IMR-90 (cell line): ENCODE data around the gene CTCF. TPM values are rescaled to one million over a fixed set of nuclear protein-coding genes. Genes with fewer than 3 reads are reported as not detected.

Experiments
- ATAC-seq: fragments of 200-7000 bp; cut with Tn5 transposase; 2 replicates; pipeline ENCODE4 v1.9.1; 2020; ENCODE audit warnings: low read depth, mild to moderate bottlenecking, moderate library complexity
- BruUV-seq: library from RNA; stranded (reverse); fragments of 400-500 nt; replicated peaks from 2 replicates; lab custom pipeline; 2021; lab: Mats Ljungman, UMichigan
- CTCF ChIA-PET: fragments of 300-600 bp; formaldehyde crosslinking; extraction: SDS; loops from one replicate; lab custom pipeline; 2021; ENCODE audit warnings: antibody characterized with exemption; lab: Yijun Ruan, JAX
- POLR2A ChIA-PET: fragments of 300-600 bp; sonication (Branson Sonifier 250); formaldehyde crosslinking; loops from one replicate; lab custom pipeline; 2022; ENCODE audit warnings: antibody characterized with exemption; ENCODE audit not compliant: unreplicated experiment; lab: Charles Lee
- DNase-seq: peaks from one replicate; pipeline ENCODE4 v3.0.0; 2013
- H2AFZ ChIP-seq: replicated peaks from 2 replicates; pipeline ENCODE3; 2013; ENCODE audit warnings: low read length, mild to moderate bottlenecking; ENCODE audit not compliant: poor library complexity
- H2AK5ac ChIP-seq: 2 replicates; pipeline ENCODE4 v1.6.1; 2013; ENCODE audit warnings: low read depth, low read length, inconsistent platforms
- H2AK9ac ChIP-seq: replicated peaks from 2 replicates; pipeline ENCODE3; 2013; ENCODE audit warnings: mild to moderate bottlenecking, low read depth, low read length, moderate library complexity; ENCODE audit not compliant: poor library complexity
- H2BK120ac ChIP-seq: 2 replicates; pipeline ENCODE4 v1.6.1; 2013; ENCODE audit warnings: low read depth, low read length, inconsistent platforms
- H2BK15ac ChIP-seq: 3 replicates; pipeline ENCODE4 v1.6.1; 2013; ENCODE audit warnings: low read depth, low read length, inconsistent platforms
- H2BK20ac ChIP-seq: 2 replicates; pipeline ENCODE4 v1.6.1; 2013; ENCODE audit warnings: low read depth, mild to moderate bottlenecking, inconsistent platforms, low read length, moderate library complexity
- H2BK5ac ChIP-seq: 2 replicates; pipeline ENCODE4 v1.6.1; 2013; ENCODE audit warnings: mild to moderate bottlenecking, low read depth, low read length, inconsistent platforms; ENCODE audit not compliant: poor library complexity, severe bottlenecking
- H3K14ac ChIP-seq: replicated peaks from 2 replicates; pipeline ENCODE4 v1.6.1; 2013; ENCODE audit warnings: low read depth, low read length, inconsistent platforms
- H3K18ac ChIP-seq: 2 replicates; pipeline ENCODE4 v1.6.1; 2013; ENCODE audit warnings: low read depth, low read length, control low read depth
- H3K23ac ChIP-seq: 2 replicates; pipeline ENCODE4 v1.6.1; 2013; ENCODE audit warnings: low read depth, low read length, inconsistent platforms
- H3K27ac ChIP-seq: 2 replicates; pipeline ENCODE4 v1.5.1; 2013; ENCODE audit warnings: mild to moderate bottlenecking, control low read depth, low read length; ENCODE audit not compliant: insufficient read depth
- H3K27me3 ChIP-seq: 2 replicates; pipeline ENCODE4 v1.6.1; 2013; ENCODE audit warnings: low read length; ENCODE audit not compliant: control insufficient read depth, insufficient read depth
- H3K36me3 ChIP-seq: 2 replicates; pipeline ENCODE4 v1.6.1; 2013; ENCODE audit warnings: low read length, mixed read lengths; ENCODE audit not compliant: control insufficient read depth, insufficient read depth
- H3K4ac ChIP-seq: 2 replicates; pipeline ENCODE4 v1.6.1; 2013; ENCODE audit warnings: low read depth, low read length, inconsistent platforms
- H3K4me1 ChIP-seq: 2 replicates; pipeline ENCODE4 v1.6.1; 2013; ENCODE audit warnings: low read length, mixed read lengths; ENCODE audit not compliant: control insufficient read depth, insufficient read depth
- H3K4me2 ChIP-seq: 2 replicates; pipeline ENCODE4 v1.6.1; 2013; ENCODE audit warnings: low read depth, mild to moderate bottlenecking, control low read depth, low read length, moderate library complexity
- H3K4me3 ChIP-seq: 2 replicates; pipeline ENCODE4 v1.5.1; 2013; ENCODE audit warnings: low read depth, mild to moderate bottlenecking, control low read depth, low read length, moderate library complexity; ENCODE audit not compliant: insufficient read depth
- H3K56ac ChIP-seq: 2 replicates; pipeline ENCODE4 v1.6.1; 2013; ENCODE audit warnings: low read length, inconsistent platforms; ENCODE audit not compliant: insufficient read depth; ENCODE audit errors: extremely low read depth
- H3K79me1 ChIP-seq, 2 experiments: 2 replicates each; pipeline ENCODE4 v1.6.1; 2013; ENCODE audit warnings: low read length in 2 of 2, inconsistent platforms in 1 of 2, low read depth in 1 of 2
- H3K9ac ChIP-seq: 2 replicates; pipeline ENCODE4 v1.6.1; 2013; ENCODE audit warnings: low read depth, low read length, control low read depth
- H3K9me1 ChIP-seq: 2 replicates; pipeline ENCODE4 v1.6.1; 2013; ENCODE audit warnings: low read length, inconsistent platforms; ENCODE audit not compliant: insufficient read depth
- H3K9me3 ChIP-seq: 2 replicates; pipeline ENCODE4 v1.6.1; 2013; ENCODE audit warnings: low read length; ENCODE audit not compliant: control insufficient read depth, insufficient read depth
- H4K20me1 ChIP-seq: 2 replicates; pipeline ENCODE4 v1.6.1; 2013; ENCODE audit warnings: low read length, inconsistent platforms; ENCODE audit not compliant: insufficient read depth
- H4K5ac ChIP-seq: 2 replicates; pipeline ENCODE4 v1.6.1; 2013; ENCODE audit warnings: mild to moderate bottlenecking, low read depth, low read length, control low read depth
- H4K8ac ChIP-seq, 2 experiments: 2 replicates each; pipeline ENCODE4 v1.6.1; 2013; ENCODE audit warnings: low read depth in 2 of 2, low read length in 2 of 2, control low read depth in 1 of 2, inconsistent platforms in 1 of 2
- H4K91ac ChIP-seq: 2 replicates; pipeline ENCODE4 v1.6.1; 2013; ENCODE audit warnings: low read depth, low read length, inconsistent platforms; ENCODE audit not compliant: insufficient read depth
- BHLHE40 ChIP-seq: fragments of 150-350 bp; IDR thresholded peaks from 2 replicates; pipeline ENCODE4 v1.6.1; 2016; ENCODE audit warnings: mild to moderate bottlenecking, low read depth, low read length
- CEBPB ChIP-seq: IDR thresholded peaks from 2 replicates; pipeline ENCODE4 v1.6.1; 2012; ENCODE audit warnings: low read depth, low read length, improper control_type of control experiment
- CHD1 ChIP-seq: IDR thresholded peaks from 2 replicates; pipeline ENCODE4 v1.6.1; 2012; ENCODE audit warnings: low read depth, low read length, improper control_type of control experiment
- FOS ChIP-seq: fragments of 150-350 bp; IDR thresholded peaks from 2 replicates; pipeline ENCODE4 v1.6.1; 2016; ENCODE audit warnings: low read depth, low read length
- MAFK ChIP-seq: IDR thresholded peaks from 2 replicates; pipeline ENCODE4 v1.6.1; 2012; ENCODE audit warnings: low read depth, low read length, improper control_type of control experiment
- MAZ ChIP-seq: IDR thresholded peaks from 2 replicates; pipeline ENCODE4 v1.6.1; 2012; ENCODE audit warnings: low read depth, mild to moderate bottlenecking, low read length, improper control_type of control experiment, moderate library complexity, borderline replicate concordance
- MXI1 ChIP-seq: IDR thresholded peaks from 2 replicates; pipeline ENCODE4 v1.6.1; 2012; ENCODE audit warnings: low read depth, mild to moderate bottlenecking, low read length, moderate library complexity, borderline replicate concordance
- NFE2L2 ChIP-seq: fragments of 150-350 bp; IDR thresholded peaks from 2 replicates; pipeline ENCODE4 v1.6.1; 2016; ENCODE audit warnings: low read depth, mild to moderate bottlenecking, low read length
- POLR2A ChIP-seq: IDR thresholded peaks from 2 replicates; pipeline ENCODE4 v1.6.1; 2012; ENCODE audit warnings: mild to moderate bottlenecking, low read depth, low read length
- RAD21 ChIP-seq: IDR thresholded peaks from 2 replicates; pipeline ENCODE4 v1.6.1; 2012; ENCODE audit warnings: low read length, improper control_type of control experiment
- RCOR1 ChIP-seq: IDR thresholded peaks from 2 replicates; pipeline ENCODE4 v1.6.1; 2012; ENCODE audit warnings: mild to moderate bottlenecking, low read length, improper control_type of control experiment; ENCODE audit not compliant: insufficient replicate concordance
- RFX5 ChIP-seq: IDR thresholded peaks from 2 replicates; pipeline ENCODE4 v1.8.0; 2012; ENCODE audit warnings: low read depth, mild to moderate bottlenecking, low read length, moderate library complexity
- SMC3 ChIP-seq: fragments of 150-350 bp; IDR thresholded peaks from 2 replicates; pipeline ENCODE4 v1.6.1; 2016; ENCODE audit warnings: low read depth, mild to moderate bottlenecking, antibody characterized with exemption, low read length, moderate library complexity
- WGBS, 2 experiments: methylation state at CpG; one replicate each; pipeline versions ENCODE4 v1.1.5 to v1.1.7; 2013; ENCODE audit warnings: missing lambda C conversion rate in 2 of 2; ENCODE audit not compliant: insufficient read length in 1 of 2; ENCODE audit errors: extremely low coverage in 2 of 2; 5-methylcytosine and 5-hydroxymethylcytosine counted together
- dilution Hi-C: fragments of 300-500 bp; cut with HindIII; formaldehyde crosslinking; loops from one replicate; pipeline ENCODE4 v1.14.3; 2018; ENCODE audit warnings: low sequenced_read_pairs; ENCODE audit not compliant: unreplicated experiment
- in situ Hi-C: fragments of 300-500 bp; cut with MboI; formaldehyde crosslinking; loops from 3 replicates; pipeline ENCODE4 v1.14.3; 2019; ENCODE audit warnings: low sequenced_read_pairs, inconsistent platforms, mixed read lengths
- intact Hi-C: fragments of 100-400 bp; cut with micrococcal nuclease; formaldehyde crosslinking; loops from 2 replicates; pipeline ENCODE4 v1.10.0; 2022
- polyA plus RNA-seq, 3 experiments: library from polyadenylated mRNA; depleted of rRNA; stranded (reverse); fragments of >200 nt; gene quantifications; 2 replicates each; pipeline ENCODE4 v1.2.3, GENCODE V29; 2012; ENCODE audit warnings: low replicate concordance in 1 of 3
- total RNA-seq: library from RNA; depleted of rRNA; stranded (reverse); fragments of >200 nt; gene quantifications from 2 replicates; pipeline ENCODE4 v1.2.3, GENCODE V29; 2012
- TF ChIP-seq, protein P1 (sequence below): conservative IDR thresholded peaks from 2 replicates; pipeline ENCODE4 v1.5.1; 2012; ENCODE audit warnings: mild to moderate bottlenecking, low read depth, low read length, improper control_type of control experiment
- TF ChIP-seq, protein P2 (sequence below): fragments of 150-350 bp; IDR thresholded peaks from 2 replicates; pipeline ENCODE4 v1.6.1; 2017; ENCODE audit warnings: mild to moderate bottlenecking, antibody characterized with exemption, low read length, low read depth
- TF ChIP-seq, protein P3 (sequence below): fragments of 150-350 bp; IDR thresholded peaks from 2 replicates; pipeline ENCODE4 v1.6.1; 2016; ENCODE audit warnings: low read depth, mild to moderate bottlenecking, low read length, moderate library complexity, borderline replicate concordance

The CTCF gene
- total and polyA plus RNA-seq, 2 of the 4 experiments (the other 2 are of a cell fraction) = 16.1 to 22.8 TPM

DNA sequence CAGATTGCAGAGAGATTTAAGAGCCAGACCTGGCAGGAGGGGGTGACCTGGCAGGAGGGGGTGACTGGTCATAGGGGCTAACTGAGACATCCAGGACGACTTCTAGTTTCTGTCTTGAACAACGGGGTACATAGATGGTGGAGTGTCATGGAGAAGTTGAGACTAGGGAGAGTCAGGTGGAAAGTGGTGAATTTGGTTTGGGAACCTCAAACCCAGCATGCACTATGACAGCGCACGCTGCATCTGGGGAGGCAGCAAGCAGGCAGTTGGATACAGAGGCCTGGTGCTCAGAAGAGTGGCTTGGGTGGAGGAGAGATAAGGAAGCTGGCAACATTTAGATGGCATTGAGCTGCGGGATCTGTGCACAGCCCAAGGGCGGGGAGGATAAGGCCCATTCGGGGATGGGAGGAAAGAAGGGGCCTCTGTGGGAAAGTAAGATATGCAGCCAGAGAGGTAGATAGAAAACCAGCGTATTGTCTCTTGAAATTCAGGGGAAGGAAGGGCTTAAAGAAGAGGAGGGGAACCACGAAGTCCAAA lies 29.2 kb upstream of the CTCF start:
- H3K14ac ChIP-seq = no peak overlapping the region
- dilution Hi-C loops = no loop called here
- TF ChIP-seq MAFK (no peak), NFE2L2 (no peak), CEBPB (no peak), MAZ (no peak), MXI1 (no peak), POLR2A (no peak), CHD1 (no peak), RCOR1 (no peak), SMC3 (no peak), FOS (no peak), BHLHE40 (no peak), RAD21 (no peak), RFX5 (no peak)
- TF ChIP-seq, protein P1, sequence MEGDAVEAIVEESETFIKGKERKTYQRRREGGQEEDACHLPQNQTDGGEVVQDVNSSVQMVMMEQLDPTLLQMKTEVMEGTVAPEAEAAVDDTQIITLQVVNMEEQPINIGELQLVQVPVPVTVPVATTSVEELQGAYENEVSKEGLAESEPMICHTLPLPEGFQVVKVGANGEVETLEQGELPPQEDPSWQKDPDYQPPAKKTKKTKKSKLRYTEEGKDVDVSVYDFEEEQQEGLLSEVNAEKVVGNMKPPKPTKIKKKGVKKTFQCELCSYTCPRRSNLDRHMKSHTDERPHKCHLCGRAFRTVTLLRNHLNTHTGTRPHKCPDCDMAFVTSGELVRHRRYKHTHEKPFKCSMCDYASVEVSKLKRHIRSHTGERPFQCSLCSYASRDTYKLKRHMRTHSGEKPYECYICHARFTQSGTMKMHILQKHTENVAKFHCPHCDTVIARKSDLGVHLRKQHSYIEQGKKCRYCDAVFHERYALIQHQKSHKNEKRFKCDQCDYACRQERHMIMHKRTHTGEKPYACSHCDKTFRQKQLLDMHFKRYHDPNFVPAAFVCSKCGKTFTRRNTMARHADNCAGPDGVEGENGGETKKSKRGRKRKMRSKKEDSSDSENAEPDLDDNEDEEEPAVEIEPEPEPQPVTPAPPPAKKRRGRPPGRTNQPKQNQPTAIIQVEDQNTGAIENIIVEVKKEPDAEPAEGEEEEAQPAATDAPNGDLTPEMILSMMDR = no peak
- TF ChIP-seq, protein P2, sequence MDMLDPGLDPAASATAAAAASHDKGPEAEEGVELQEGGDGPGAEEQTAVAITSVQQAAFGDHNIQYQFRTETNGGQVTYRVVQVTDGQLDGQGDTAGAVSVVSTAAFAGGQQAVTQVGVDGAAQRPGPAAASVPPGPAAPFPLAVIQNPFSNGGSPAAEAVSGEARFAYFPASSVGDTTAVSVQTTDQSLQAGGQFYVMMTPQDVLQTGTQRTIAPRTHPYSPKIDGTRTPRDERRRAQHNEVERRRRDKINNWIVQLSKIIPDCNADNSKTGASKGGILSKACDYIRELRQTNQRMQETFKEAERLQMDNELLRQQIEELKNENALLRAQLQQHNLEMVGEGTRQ = no peak
- TF ChIP-seq, protein P3, sequence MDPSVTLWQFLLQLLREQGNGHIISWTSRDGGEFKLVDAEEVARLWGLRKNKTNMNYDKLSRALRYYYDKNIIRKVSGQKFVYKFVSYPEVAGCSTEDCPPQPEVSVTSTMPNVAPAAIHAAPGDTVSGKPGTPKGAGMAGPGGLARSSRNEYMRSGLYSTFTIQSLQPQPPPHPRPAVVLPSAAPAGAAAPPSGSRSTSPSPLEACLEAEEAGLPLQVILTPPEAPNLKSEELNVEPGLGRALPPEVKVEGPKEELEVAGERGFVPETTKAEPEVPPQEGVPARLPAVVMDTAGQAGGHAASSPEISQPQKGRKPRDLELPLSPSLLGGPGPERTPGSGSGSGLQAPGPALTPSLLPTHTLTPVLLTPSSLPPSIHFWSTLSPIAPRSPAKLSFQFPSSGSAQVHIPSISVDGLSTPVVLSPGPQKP = no peak
- no peak overlapping the region for H3K4me2 ChIP-seq
- CTCF ChIA-PET = interaction anchor here (0.5 to 2.4 kb wide), 3 partner anchors 12 to 58 kb away, joined by 3 to 8 read pairs (median 5); no protein-coding TSS in a partner anchor
- H3K27ac ChIP-seq = no peak overlapping the region
- no peak overlapping the region for H4K91ac ChIP-seq
- 0 out of 2 replicates have a peak, but pooled peaks cover 2% of the 10 kb centered on the region for H3K36me3 ChIP-seq
- no peak overlapping the region for H3K18ac ChIP-seq
- no peak overlapping the region for H4K5ac ChIP-seq
- no TSS peak for BruUV-seq
- intact Hi-C loops = no loop called here
- DNase-seq (no peak), ATAC-seq (no peak)
- no peak overlapping the region for H2BK120ac ChIP-seq
- no peak overlapping the region for H3K9ac ChIP-seq
- H3K23ac ChIP-seq = no peak overlapping the region; the same call in 1 of the 2 replicates
- in situ Hi-C loops = loop anchor here (25.0 kb wide), 1 partner anchor 404 kb away; the partner anchor contains the start of genes CTRL, LCAT and PSMB10
- no peaks in the 10 kb centered on the region for H3K27me3 ChIP-seq
- H2AK5ac ChIP-seq = no peak overlapping the region
- peak overlapping the region; percentile 9 for H2AK9ac ChIP-seq
- H3K9me3 ChIP-seq = no peaks in the 10 kb centered on the region
- H3K9me1 ChIP-seq = peaks cover 25% of the 10 kb centered on the region
- H2BK5ac ChIP-seq = no peak overlapping the region
- POLR2A ChIA-PET = no interaction called here
- H4K20me1 ChIP-seq = peaks cover 73% of the 10 kb centered on the region
- peaks cover 18% of the 10 kb centered on the region for H3K4me1 ChIP-seq
- 75% methylated on average over 9 of the region's 9 CpGs; no CpG with 5 or more reads in 1 of the 2 experiments for WGBS, 2 experiments
- no peak overlapping the region for H4K8ac ChIP-seq
- no peak overlapping the region for H3K4ac ChIP-seq
- no peak overlapping the region for H2AFZ ChIP-seq
- no peak overlapping the region for H2BK15ac ChIP-seq
- H3K56ac ChIP-seq = no peak overlapping the region
- H2BK20ac ChIP-seq = no peak overlapping the region
- H3K79me1 ChIP-seq = peaks cover 34 to 78% of the 10 kb centered on the region in 2 experiments
- H3K4me3 ChIP-seq = no peak overlapping the region
